Subcutaneous adipose tissue (tissue), 4 donors: Measurements from ENCODE around the gene CNTN4. TPM values are rescaled to one million over a fixed set of nuclear protein-coding genes. Genes with fewer than 3 reads are reported as not detected.

Experiments used
- CTCF ChIP-seq: fragments of 450-650 bp; IDR thresholded peaks from one replicate; pipeline ENCODE4 v1.5.1; 2016; ENCODE audit warnings: low read depth, mild to moderate bottlenecking, control low read depth, antibody characterized with exemption, moderate library complexity
- total RNA-seq, 4 donors: library from RNA; depleted of rRNA; stranded (reverse); fragments of >200 nt; gene quantifications; one replicate each; pipeline ENCODE4 v1.1.0, GENCODE V29; 2016

CNTN4 gene
- total RNA-seq, 4 donors from 2014 or later = 4.2 to 10.5 (median 4.6) TPM

DNA sequence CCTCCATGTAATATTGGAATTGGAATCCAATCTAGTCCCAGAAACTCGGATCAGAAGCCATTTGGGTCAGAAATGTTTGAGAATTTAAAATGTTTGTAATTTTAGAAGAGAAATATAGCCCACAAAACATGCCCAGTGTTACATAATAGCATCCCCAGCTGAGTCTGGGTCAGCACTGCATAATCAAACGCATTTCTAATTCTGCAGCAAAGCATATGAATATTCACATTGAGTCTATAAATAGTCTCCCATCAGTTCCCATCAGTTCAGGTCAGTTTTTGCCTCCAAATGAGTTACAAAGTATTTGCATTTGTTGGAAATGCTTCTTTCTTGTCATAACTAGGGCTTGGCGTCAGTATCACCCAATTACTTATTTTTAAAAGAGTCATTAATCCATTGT, 628.4 kb downstream of the CNTN4 start:
- TF ChIP-seq CTCF = no peak

GRCh38 chr3:2727610-2728318, 629.1 kb downstream of the CNTN4 start:
- TF ChIP-seq CTCF = no peak

- no peak for TF ChIP-seq CTCF
Measured at GRCh38 chr3:2731843-2732242, 633.2 kb downstream of the CNTN4 start.

GRCh38 chr3:2735392-2735894, 636.8 kb downstream of the CNTN4 start:
- TF ChIP-seq CTCF = no peak

DNA sequence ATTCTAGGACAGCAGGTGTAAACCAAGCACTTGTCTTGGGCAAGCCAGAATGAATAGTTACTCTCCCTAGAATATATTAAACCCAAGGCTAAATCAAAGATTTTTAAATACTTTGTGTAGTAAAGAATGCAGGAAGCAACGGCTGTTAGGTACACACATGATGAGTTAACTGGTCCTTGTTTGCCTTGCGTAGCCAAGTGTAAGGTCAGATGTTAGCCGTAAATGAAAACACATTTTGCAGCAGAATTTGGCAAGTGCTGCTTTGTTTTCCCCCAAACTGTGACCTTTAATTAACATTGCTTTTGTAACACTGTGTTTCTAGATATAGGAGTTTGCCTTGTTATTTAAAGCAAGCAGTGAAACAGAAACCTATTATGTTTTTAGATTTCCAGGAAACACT, 642.9 kb downstream of the CNTN4 start:
- no peak for TF ChIP-seq CTCF

DNA sequence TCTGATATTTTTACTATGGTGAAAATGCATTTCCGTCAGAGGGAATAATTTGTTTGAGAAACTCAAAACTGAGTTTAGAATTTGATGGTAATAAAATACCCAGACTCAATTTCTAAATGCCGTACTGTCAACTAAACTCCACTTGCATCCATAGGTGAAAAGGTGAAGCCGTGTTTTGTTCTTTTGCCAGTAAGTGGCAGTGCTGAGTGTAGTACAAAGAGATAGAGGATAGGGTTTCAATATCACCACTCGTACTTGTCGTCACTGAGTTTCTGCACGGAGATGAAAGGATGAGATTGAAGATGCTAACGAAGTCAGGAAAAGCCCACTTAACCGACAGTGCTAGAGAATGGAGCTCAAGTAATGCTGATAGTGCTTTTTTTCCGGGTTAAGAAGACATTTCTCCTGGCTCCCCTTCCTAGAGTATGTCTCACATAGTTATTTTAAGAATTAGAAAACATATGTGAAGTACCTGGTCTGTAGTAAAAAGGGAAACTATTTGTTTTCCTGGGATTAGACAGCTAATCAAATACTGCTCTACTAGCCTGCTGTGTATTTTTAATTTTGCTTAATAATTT, 666.4 kb downstream of the CNTN4 start:
- TF ChIP-seq CTCF = no peak

DNA sequence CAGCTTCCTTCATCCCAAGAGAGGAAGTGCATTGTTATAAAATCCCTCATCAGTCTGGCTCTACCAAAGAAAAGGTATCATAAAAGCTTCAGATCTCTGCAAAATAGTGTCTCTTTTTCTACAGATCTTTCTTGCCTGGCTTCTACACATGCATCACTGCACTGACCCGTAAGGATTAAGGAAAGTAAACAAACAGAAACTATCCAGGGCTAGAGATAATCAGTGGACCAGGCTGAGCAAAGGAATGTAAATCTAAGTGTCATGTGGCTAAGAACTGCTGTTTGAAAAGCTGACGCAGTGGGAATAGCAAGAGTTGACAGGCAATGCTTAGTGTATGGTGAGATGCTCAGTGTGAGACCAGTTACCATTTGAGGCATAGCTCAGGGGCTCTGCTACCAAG, 671.8 kb downstream of the CNTN4 start:
- TF ChIP-seq CTCF = no peak
